Muscle layer of colon (tissue), 2 donors: ENCODE data around the gene EEF1B2.
"Not testable (repeated sequence)": the region's sequence is repeated elsewhere in the genome, so short reads cannot be mapped to it uniquely, and the experiment has no call there.

Experiments used
- H3K27ac ChIP-seq: one replicate; pipeline ENCODE4 v1.7.0; 2013; ENCODE audit warnings: low read depth, mild to moderate bottlenecking, low read length, moderate library complexity
- H3K27me3 ChIP-seq, 2 donors: one replicate each; pipeline ENCODE4 v1.7.0; 2013; ENCODE audit warnings: low read length in 2 of 2, mild to moderate bottlenecking in 2 of 2; ENCODE audit not compliant: insufficient read depth in 2 of 2, control insufficient read depth in 1 of 2
- H3K36me3 ChIP-seq: one replicate; pipeline ENCODE4 v1.7.0; 2013; ENCODE audit warnings: mild to moderate bottlenecking, low read length; ENCODE audit not compliant: insufficient read depth
- H3K4me1 ChIP-seq: one replicate; pipeline ENCODE4 v1.7.0; 2013; ENCODE audit warnings: mild to moderate bottlenecking, low read length; ENCODE audit not compliant: insufficient read depth
- H3K4me3 ChIP-seq, 2 donors: one replicate each; pipeline ENCODE4 v1.7.0; 2013; ENCODE audit warnings: low read length in 2 of 2, low read depth in 1 of 2, mild to moderate bottlenecking in 1 of 2, moderate library complexity in 1 of 2
- H3K9ac ChIP-seq: one replicate; pipeline ENCODE4 v1.7.0; 2013; ENCODE audit warnings: low read length
- H3K9me3 ChIP-seq: one replicate; pipeline ENCODE4 v1.7.0; 2013; ENCODE audit warnings: mild to moderate bottlenecking, low read length
- donor health status: abdominal sarcoma.
- donor health status: Adenocarcinoma of cecum.

Gene EEF1B2

GRCh38 chr2:206159346-206160124 lies at the start of gene EEF1B2, which contains the start of gene NDUFS1:
Gene EEF1B2 (plus strand): TSS chr2:206159895. CDS start chr2:206159980, 85 bp downstream.
Gene NDUFS1 (minus strand): TSS chr2:206159444. CDS start chr2:206153678, 5,766 bp downstream.
- Histone ChIP-seq H3K9ac (peak within 1 kb of the TSS; percentile 90), H3K4me1 (peaks cover 20% of the 10 kb centered on the region), H3K27ac (peak within 1 kb of the TSS; percentile 89), H3K4me3 (peak within 1 kb of the TSS; percentile 86 to 95), H3K36me3 (peaks cover 30% of the 10 kb centered on the region), H3K9me3 (no peaks in the 10 kb centered on the region), H3K27me3 (no peaks in the 10 kb centered on the region)

- Histone ChIP-seq H3K9me3 (no peaks in the 10 kb centered on the region), H3K27ac (no peak overlapping the region), H3K36me3 (no peaks in the 10 kb centered on the region), H3K9ac (no peak overlapping the region), H3K4me3 (no peak overlapping the region), H3K4me1 (no peaks in the 10 kb centered on the region), H3K27me3 (no peaks in the 10 kb centered on the region)
These were observed 47.6 kb upstream of the EEF1B2 start for GRCh38 chr2:206112108-206112507.

DNA sequence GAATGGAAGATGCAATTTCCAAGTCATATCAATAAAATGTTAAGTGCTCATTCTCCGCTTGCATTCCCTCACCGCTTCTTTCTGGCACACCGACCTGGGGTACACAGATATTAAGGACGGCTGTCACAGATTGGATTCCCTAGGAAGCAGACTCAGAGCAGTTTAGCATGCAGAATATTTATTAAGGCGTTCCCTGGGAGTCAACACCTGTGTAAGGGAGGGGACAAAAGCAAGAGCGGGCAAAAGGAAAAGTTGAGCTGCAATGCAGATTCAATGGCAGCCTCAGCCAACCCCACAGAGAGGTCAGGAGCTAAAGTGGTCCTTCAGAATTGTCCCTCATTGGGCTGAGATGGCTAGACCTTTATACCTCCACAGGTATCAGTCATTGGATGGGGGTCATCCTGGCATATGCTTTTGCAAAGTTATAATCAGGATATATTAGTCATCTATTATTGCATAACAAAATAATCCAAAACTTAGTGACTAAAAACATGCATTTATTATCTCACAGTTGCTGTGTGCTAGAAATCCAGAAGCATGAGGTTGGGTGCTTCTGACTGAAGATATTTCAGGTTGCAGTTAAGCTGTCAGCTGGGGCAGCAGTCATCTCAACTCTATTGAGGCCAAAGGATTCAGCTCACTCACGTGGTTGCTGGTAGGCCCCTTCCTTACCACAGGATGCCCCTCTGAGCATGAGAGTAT lies 46.7 kb upstream of the EEF1B2 start:
- Histone ChIP-seq H3K4me3 (no peak overlapping the region), H3K27me3 (no peaks in the 10 kb centered on the region), H3K27ac (no peak overlapping the region), H3K4me1 (no peaks in the 10 kb centered on the region), H3K36me3 (no peaks in the 10 kb centered on the region), H3K9me3 (no peaks in the 10 kb centered on the region), H3K9ac (no peak overlapping the region)

DNA sequence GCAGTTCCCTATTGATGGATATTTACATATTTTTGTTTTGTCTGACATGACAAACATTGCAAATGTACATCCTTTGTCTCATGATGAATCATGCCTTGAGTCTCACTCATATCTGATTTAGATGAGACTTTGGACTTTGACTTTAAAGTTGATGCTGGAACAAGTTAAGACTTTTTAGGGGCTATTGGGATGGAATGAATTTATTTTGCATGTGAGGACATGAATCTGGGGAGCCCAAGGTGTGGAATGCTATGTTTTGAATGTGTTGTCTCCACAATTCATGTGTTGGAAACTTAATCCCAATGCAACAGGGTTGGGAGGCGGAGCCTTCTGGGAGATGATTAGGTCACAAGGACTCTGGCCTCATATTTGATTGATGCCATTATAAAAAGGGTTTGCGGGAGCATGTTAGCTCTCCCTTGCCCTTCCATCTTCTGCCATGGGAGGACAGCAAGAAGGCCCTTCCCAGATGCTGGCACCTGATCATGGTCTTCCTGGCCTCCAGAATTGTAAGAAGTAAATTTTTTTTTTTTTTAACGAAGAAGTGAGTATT lies 44.6 kb upstream of the EEF1B2 start:
- no peak overlapping the region for H3K9ac ChIP-seq
- no peaks in the 10 kb centered on the region for H3K9me3 ChIP-seq
- no peak overlapping the region for H3K4me3 ChIP-seq
- peaks cover 5% of the 10 kb centered on the region for H3K36me3 ChIP-seq
- H3K4me1 ChIP-seq, result no peaks in the 10 kb centered on the region
- no peaks in the 10 kb centered on the region for H3K27me3 ChIP-seq
- no peak overlapping the region for H3K27ac ChIP-seq

DNA sequence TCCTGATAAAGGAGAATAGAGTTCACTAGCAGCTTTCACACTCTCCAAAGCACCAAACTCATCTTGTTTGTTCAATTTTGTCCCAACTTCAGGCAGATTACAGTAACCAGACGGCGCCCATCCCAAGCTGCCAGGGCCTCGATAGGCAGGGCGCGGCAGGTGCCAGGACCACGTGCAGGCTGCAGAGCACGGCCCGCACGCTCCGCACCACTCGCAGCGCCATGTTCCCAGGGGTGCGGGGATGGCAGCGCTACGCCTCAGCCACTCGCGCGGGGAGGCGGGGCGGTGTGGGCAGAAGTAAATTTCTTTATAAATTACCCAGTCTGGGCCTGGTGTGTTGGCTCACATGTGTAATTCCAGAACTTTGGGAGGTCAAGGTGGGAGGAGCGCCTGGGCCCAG lies 43.4 kb upstream of the EEF1B2 start:
- peaks cover 16% of the 10 kb centered on the region for H3K36me3 ChIP-seq
- H3K27ac ChIP-seq, result no peak overlapping the region
- H3K27me3 ChIP-seq, result no peaks in the 10 kb centered on the region
- H3K9ac ChIP-seq, result no peak overlapping the region
- no peaks in the 10 kb centered on the region for H3K9me3 ChIP-seq
- no peaks in the 10 kb centered on the region for H3K4me1 ChIP-seq
- H3K4me3 ChIP-seq, result no peak overlapping the region

GRCh38 chr2:206122569-206122968 lies 37.1 kb upstream of the EEF1B2 start:
- H3K27me3 ChIP-seq, H3K4me1 ChIP-seq, H3K27ac ChIP-seq, H3K4me3 ChIP-seq, H3K9ac ChIP-seq, H3K9me3 ChIP-seq: not testable (repeated sequence)
- H3K36me3 ChIP-seq, result peaks cover 46% of the 10 kb centered on the region

- no peaks in the 10 kb centered on the region for H3K27me3 ChIP-seq
- H3K27ac ChIP-seq, result no peak overlapping the region
- H3K4me1 ChIP-seq, result no peaks in the 10 kb centered on the region
- H3K9ac ChIP-seq, result no peak overlapping the region
- H3K4me3 ChIP-seq, result no peak overlapping the region
- no peaks in the 10 kb centered on the region for H3K9me3 ChIP-seq
- H3K36me3 ChIP-seq, result peaks cover 49% of the 10 kb centered on the region
These were observed 33.8 kb upstream of the EEF1B2 start for GRCh38 chr2:206125901-206126300.

- Histone ChIP-seq H3K36me3 (peaks cover 46% of the 10 kb centered on the region), H3K4me1 (no peaks in the 10 kb centered on the region), H3K9ac (no peak overlapping the region), H3K27me3 (no peaks in the 10 kb centered on the region), H3K4me3 (no peak overlapping the region), H3K27ac (no peak overlapping the region), H3K9me3 (no peaks in the 10 kb centered on the region)
These were observed 32.0 kb upstream of the EEF1B2 start for GRCh38 chr2:206127656-206128055.

- H3K9me3 ChIP-seq, result no peaks in the 10 kb centered on the region
- H3K27me3 ChIP-seq, result no peaks in the 10 kb centered on the region
- H3K4me1 ChIP-seq, result no peaks in the 10 kb centered on the region
- H3K4me3 ChIP-seq, result no peak overlapping the region
- H3K27ac ChIP-seq, result no peak overlapping the region
- no peak overlapping the region for H3K9ac ChIP-seq
- peaks cover 60% of the 10 kb centered on the region for H3K36me3 ChIP-seq
These were observed 16.2 kb upstream of the EEF1B2 start for GRCh38 chr2:206143451-206143850.

GRCh38 chr2:206144383-206144782 lies 15.3 kb upstream of the EEF1B2 start:
- H3K9ac ChIP-seq, result no peak overlapping the region
- no peak overlapping the region for H3K27ac ChIP-seq
- H3K4me3 ChIP-seq, result no peak overlapping the region
- peaks cover 61% of the 10 kb centered on the region for H3K36me3 ChIP-seq
- no peaks in the 10 kb centered on the region for H3K9me3 ChIP-seq
- H3K27me3 ChIP-seq, result no peaks in the 10 kb centered on the region
- no peaks in the 10 kb centered on the region for H3K4me1 ChIP-seq

- Histone ChIP-seq H3K27me3 (no peaks in the 10 kb centered on the region), H3K4me3 (no peak overlapping the region), H3K9me3 (no peaks in the 10 kb centered on the region), H3K9ac (no peak overlapping the region), H3K36me3 (peaks cover 69% of the 10 kb centered on the region), H3K4me1 (no peaks in the 10 kb centered on the region), H3K27ac (no peak overlapping the region)
These were observed 14.0 kb upstream of the EEF1B2 start for GRCh38 chr2:206145665-206146064.
